NCI-H2227 treated with DMSO at 0.1 percent for 48 hours (cell line): ENCODE data around the gene CISD3.

Source experiments
- DNase-seq: peaks from one replicate; lab custom pipeline; 2025; lab: John Stamatoyannopoulos, UW

The CISD3 gene

DNA sequence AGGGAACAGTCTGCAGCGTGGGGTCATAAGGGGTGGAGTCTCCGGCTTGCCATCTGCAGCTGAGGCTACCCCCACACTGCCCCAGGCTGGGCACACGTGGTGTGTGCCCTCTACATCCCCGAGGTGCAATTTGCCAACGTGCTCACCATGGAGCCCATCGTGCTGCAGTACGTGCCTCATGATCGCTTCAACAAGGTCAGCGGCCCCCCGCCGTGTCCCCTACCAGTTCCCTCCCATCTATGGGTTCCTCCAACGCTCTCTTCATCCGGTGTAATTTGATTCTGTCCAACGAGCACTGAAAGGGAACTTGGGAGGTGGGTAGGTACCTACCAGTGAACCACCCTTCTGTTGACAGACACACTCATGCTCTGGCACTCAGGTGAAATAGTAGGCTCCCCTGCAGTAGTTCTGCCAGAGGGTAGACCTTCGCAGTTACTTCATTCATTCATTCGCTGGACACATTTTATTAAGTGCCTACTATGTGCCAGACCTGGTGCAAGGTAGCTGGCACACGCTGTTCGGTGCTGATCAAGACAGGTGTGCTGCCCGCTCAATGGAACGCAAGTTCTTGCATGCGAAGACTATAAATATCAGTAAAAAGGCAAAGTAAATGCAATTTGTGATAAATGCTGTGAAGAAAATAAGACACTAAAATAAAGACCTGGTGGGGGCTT, 22.3 kb upstream of the CISD3 start:
- no peak for DNase-seq

- DNase-seq = no peak
Observed at GRCh38 chr17:38709104-38709820, 20.9 kb upstream of the CISD3 start.

GRCh38 chr17:38709864-38710603, 20.1 kb upstream of the CISD3 start:
- no peak for DNase-seq

GRCh38 chr17:38710604-38710962, 19.6 kb upstream of the CISD3 start:
- no peak for DNase-seq

DNA sequence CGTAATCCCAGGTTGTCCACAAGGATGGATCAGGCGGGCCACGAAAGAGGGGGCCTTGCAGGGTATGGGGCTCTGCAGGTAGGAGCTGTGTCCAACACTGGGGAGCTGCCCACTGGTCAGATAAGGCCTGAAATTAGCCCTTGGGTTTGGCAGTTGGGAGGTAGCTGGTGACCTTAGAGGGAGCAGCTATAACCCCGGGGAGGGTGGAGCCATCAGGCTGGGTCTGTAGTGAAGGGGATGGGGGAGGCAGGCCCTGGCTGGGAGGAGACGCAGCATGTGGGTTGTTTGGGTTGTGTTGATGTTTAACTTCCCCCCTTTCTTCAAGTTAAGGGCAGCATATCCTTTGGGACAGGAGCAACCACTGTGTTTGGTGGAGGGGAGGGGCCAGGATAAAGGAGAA, 19.2 kb upstream of the CISD3 start:
- DNase-seq = no peak

GRCh38 chr17:38711792-38712571, 18.2 kb upstream of the CISD3 start:
- no peak for DNase-seq

GRCh38 chr17:38712593-38712992, 17.5 kb upstream of the CISD3 start:
- DNase-seq = no peak

DNA sequence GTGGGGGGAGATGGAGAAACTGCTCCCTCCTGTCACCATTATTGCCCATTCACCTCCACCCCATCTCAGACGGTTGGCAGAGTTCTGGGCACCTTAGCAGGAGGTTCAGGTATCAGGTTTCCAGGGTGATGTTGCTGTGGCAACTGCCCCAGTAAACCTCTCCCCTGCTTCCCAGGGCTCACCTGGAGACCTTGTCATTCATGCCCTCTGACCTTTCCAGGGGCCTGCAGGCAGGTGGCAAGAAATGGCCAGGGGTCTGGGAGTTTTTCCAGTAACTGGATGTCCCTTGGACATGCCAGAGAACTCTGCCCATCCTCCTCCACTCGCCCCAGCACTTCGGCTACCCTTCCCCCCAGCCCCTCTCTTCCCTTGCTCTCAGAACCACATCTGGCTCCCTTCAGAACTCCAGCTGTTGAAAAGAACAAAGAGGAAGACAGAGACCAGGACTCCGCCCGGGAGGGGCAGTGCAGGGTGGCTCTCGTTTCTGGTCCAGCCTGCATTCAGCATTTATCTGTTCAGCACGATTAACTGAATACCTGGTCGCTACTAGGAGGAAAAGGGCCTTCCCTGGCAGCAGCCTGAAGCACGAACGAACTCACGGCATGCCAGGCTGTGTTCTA, 16.6 kb upstream of the CISD3 start:
- DNase-seq = no peak

DNA sequence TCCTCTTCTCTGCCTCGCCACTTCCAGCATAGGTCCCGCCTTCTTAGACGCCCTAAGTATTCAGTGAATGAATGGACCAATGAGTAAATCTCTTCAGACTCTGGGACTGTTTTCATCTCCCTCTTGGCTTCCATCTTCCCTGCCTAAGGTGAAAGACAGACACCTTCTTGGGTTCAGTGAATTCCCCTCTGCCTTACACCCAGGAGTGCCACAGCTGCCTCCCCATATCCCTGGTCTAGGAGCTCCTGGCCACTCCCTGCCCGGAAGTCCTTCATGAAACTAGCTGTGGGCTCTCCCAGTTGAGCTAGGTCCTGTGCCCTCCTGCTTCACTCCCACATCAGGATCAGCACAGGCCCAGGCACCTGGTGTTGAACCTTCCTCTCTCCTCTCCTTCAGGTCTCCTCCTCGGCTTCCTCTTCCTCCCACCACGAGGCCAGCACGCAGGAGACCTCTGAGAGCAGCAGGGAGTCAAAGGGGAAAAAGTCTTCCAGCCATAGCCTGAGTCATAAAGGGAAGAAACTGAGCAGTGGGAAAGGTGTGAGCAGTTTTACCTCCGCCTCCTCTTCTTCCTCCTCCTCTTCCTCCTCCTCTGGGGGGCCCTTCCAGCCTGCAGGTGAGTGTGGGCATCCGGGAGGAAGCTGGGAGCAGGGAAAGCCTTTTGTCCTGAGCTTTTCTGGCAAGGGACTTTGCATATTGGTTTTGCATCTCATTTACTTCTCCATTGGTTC, 14.8 kb upstream of the CISD3 start:
- DNase-seq = no peak

- DNase-seq = no peak
Observed at GRCh38 chr17:38716368-38717005, 13.7 kb upstream of the CISD3 start.

- no peak for DNase-seq
Observed at GRCh38 chr17:38717139-38717745, 12.9 kb upstream of the CISD3 start.

- no peak for DNase-seq
Observed at GRCh38 chr17:38719289-38719942, 10.7 kb upstream of the CISD3 start.

DNA sequence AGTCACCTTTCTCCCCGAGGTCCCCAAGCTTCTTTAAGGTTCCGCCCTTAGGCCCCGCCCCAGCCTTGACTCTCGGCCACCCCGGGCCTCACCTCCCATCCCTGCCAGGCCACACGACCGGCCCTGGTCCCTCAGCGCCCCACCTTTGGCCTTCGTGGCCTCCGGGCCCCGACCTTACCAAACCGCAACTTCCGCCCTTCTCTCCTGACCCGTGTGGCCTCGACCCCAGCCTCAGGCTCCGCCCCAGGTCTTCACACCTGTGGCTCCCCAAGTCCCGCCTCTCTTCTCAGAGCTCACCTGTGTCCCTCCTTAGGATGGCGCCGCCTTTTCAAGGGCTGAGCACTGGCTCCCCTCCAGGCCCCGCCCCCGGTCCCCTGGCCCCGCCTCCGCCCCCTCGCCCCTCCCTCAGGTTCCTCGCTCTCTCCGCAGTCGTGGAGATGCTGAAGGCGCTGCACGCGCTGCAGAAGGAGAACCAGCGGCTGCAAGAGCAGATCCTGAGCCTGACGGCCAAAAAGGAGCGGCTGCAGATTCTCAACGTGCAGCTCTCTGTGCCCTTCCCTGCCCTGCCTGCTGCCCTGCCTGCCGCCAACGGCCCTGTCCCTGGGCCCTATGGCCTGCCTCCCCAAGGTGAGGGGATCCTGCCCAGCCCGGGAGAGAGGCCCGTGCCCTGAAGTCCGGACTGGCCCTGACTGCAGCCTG, 10.0 kb upstream of the CISD3 start:
- no peak for DNase-seq

- DNase-seq = no peak
Observed at GRCh38 chr17:38720941-38721340, 9.2 kb upstream of the CISD3 start.

DNA sequence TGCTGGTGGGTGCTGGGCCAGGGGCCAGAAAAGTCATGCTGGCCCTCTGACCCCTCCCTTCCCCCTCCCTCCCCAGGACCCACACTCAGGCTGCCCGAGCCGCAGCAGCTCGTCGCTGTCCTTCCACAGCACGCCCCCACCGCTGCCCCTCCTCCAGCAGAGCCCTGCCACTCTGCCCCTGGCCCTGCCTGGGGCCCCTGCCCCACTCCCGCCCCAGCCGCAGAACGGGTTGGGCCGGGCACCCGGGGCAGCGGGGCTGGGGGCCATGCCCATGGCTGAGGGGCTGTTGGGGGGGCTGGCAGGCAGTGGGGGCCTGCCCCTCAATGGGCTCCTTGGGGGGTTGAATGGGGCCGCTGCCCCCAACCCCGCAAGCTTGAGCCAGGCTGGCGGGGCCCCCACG, 8.3 kb upstream of the CISD3 start:
- no peak for DNase-seq

DNA sequence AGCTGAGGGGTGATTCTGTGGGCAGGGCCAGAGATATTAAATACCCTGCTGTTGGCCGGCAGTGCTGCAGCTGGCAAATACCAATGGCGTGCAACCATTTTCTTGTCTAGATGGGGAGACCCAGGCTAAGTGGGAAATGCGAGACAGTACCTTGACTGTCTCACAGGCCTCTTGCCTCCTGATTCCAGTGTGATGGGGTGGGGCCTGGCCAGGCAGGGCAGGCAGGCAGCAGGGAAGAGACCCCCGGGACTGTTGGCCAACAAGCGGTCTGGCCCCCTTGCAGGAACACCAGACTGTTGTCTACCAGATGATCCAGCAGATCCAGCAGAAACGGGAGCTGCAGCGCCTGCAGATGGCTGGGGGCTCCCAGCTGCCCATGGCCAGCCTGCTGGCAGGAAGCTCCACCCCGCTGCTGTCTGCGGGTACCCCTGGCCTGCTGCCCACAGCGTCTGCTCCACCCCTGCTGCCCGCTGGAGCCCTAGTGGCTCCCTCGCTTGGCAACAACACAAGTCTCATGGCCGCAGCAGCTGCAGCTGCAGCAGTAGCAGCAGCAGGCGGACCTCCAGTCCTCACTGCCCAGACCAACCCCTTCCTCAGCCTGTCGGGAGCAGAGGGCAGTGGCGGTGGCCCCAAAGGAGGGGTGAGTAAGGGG, 5.7 kb upstream of the CISD3 start:
- DNase-seq = no peak

GRCh38 chr17:38725066-38725465, 5.1 kb upstream of the CISD3 start:
- DNase-seq = no peak

DNA sequence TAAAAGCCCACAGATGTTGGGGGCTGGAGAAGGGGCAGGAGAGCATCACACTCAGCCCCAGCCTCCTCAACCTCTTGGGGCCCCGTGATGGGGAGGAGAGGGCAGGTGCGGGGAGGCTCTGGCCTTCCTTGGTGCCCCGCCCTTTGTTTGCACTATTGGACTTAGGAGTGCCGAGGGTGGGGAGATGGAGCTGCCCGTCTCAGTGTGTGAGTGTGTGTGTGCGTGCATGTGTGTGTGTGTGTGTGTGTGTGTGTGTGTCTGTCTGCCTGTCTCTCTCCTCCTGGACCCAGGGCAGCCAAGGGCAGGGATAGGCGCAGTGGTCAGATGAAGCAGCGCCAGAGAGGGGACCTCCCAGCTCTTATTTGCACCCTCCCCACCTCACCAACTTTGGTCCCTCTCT, 4.0 kb upstream of the CISD3 start:
- DNase-seq = peak; percentile 7

DNA sequence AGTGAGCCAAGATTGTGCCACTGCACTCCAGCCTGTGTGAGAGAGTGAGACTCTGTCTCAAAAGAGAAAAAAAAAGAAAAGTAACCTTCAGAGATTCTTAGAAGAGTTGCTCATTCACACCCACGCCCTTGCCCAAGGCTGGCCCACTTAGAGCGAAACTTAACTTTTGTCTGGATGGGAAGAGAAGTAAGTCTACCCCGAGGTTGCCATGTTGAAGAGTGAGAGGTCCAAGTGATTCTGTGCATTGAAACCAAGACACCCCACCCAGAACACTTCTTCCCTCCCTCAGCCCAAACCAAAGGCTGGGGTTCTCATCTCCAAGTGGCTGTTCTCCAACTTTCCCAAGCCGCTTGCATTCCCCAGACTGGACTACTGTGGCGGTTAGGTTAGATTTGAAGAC, 2.4 kb upstream of the CISD3 start:
- no peak for DNase-seq
